Stimulated activated effector memory CD8-positive, alpha-beta T cell treated with anti-CD3 and anti-CD28 coated beads, Interleukin-12 subunit alpha, Interleukin-12 subunit beta, amount 100 ng/mL, for 72 hours (primary cell): ENCODE measurements around the gene AGRP.

ENCODE experiments used
- ATAC-seq: fragments of 150-1000 bp; cut with Tn5 transposase; 2 replicates; pipeline ENCODE4 v1.10.0; 2021
- DNase-seq, 2 donors: peaks; one replicate each; pipeline ENCODE4 v3.0.0; 2021 to 2022; ENCODE audit warnings: low spot score in 2 of 2
- H3K27ac Mint-ChIP-seq: one replicate; pipeline ENCODE4 v1.8.0; 2022; ENCODE audit warnings: mild to moderate bottlenecking, mixed read lengths
- H3K36me3 Mint-ChIP-seq: one replicate; pipeline ENCODE4 v1.8.0; 2022; ENCODE audit warnings: mild to moderate bottlenecking, mixed read lengths
- H3K4me1 Mint-ChIP-seq: one replicate; pipeline ENCODE4 v1.8.0; 2022; ENCODE audit warnings: mixed read lengths
- H3K4me3 Mint-ChIP-seq: one replicate; pipeline ENCODE4 v1.8.0; 2022; ENCODE audit warnings: mild to moderate bottlenecking, mixed read lengths
- H3K9me3 Mint-ChIP-seq: one replicate; pipeline ENCODE4 v1.8.0; 2022; ENCODE audit warnings: mixed read lengths

AGRP gene

DNA sequence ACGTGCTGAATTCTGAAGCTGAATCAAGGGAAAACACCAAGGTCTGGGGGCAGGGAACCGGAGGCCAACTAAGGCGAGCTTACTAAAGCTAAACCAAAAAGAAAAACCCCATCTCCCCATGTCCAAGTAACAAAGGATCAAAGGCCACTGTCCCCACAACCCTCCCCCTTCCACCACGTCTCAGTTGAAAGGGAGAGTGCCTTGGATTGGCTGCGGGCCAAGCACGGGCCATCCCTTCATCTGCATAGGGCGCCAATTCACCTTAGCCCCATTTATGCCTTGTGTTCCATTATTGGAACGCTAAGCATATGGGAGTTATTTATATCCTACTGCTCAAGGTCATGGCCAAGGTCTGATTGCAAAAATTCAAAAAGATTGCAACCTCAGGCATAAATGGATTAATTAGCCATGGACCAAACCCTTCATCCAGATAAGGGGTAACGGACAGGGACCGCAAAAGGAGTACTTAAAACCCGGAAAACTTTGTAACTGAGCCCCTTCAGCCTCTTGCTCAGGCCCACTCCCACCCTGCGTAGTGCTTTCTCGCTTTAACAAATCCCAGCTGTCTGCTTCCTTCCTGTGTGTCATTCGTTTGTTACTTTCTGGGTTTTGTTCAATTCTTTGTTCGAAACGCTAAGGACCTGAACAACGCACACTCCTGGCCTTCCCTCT lies 1.6 kb downstream of the AGRP start:
- ATAC-seq (peak; percentile 14), DNase-seq (peak in 1 of 2 donors; percentile 56)
- H3K4me3 Mint-ChIP-seq, result peak overlapping the region; percentile 99
- peak overlapping the region; percentile 98 for H3K27ac Mint-ChIP-seq
- peaks cover 46% of the 10 kb centered on the region for H3K36me3 Mint-ChIP-seq
- peaks cover 50% of the 10 kb centered on the region for H3K4me1 Mint-ChIP-seq
- no peaks in the 10 kb centered on the region for H3K9me3 Mint-ChIP-seq

DNA sequence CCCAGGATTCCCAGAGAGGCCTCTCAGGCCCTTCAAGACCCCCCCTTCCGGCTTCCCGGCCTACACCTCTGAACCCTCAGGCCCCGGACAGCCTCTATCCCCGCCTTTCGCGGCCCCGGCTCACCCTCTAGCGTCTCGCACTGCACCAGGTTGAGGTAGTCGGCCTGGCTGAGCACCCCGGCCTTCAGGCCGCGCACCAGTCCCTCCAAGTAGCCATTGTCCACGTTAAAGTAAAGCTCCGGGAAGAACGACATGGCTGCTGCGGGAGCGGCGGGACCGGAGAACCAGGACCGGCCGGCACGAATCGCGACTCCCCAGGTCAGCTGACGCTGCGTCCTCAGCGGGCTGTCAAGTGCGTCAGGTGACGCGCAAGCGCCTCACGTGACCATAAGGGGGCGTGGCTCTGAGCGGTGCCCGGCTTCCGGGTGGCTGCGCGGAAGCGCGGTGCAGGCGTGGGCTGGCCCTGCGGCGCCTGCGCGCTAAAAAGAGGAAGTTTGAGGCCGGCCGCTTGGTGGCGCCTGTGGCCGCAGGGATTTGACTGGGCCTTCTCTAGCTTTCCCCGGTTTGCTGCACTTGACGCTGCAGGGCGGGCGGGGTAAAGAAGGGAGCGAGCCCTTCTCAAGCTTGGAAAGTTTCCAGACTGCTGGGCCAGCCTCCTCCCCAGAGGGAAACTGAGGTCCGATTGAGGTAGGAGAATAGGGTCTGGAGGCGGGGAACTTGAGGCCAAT lies 2.4 kb downstream of the AGRP start, which contains the start of gene ATP6V0D1:
TSS of gene ATP6V0D1 (minus strand) at position 325 of the 728 bp plus-strand sequence. CDS start at position 254, 71 bp downstream.
- ATAC-seq (peak; percentile 96), DNase-seq (peak; percentile 99)
- peak within 1 kb of the TSS; percentile 99 for H3K4me3 Mint-ChIP-seq
- peaks cover 43% of the 10 kb centered on the region for H3K36me3 Mint-ChIP-seq
- H3K4me1 Mint-ChIP-seq, result peaks cover 57% of the 10 kb centered on the region
- peak within 1 kb of the TSS; percentile 98 for H3K27ac Mint-ChIP-seq
- no peaks in the 10 kb centered on the region for H3K9me3 Mint-ChIP-seq

DNA sequence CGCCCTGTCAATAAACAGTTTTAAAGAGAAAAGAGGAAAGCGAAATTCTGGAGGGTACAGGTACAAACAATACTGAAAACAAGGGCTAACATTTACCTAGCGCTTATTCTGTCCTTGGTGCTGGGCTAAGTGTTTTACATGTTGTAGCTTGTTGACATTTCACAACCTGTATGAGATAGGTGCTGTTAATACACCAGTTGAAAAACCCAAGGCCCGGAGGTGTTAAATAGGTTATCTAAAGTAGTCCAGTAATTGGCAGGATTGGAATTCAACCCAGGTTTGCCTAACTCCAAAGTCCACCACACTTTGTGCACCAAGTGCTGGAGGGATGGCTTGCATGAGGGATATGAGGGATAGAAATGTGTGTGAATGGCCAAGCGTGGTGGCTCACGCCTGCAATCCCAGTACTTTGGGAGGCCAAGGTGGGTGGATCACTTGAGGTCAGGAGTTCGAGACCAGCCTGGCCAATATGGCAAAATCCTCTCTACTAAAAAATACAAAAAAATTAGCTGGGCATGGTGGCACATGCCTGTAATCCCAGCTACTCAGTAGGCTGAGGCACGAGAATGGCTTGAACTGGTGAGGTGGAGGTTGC lies 5.3 kb downstream of the AGRP start:
- no peak for ATAC-seq
- H3K4me1 Mint-ChIP-seq, result peaks cover 64% of the 10 kb centered on the region
- peak overlapping the region; percentile 48 for H3K27ac Mint-ChIP-seq
- H3K4me3 Mint-ChIP-seq, result peak overlapping the region; percentile 8
- H3K36me3 Mint-ChIP-seq, result peaks cover 22% of the 10 kb centered on the region
- no peaks in the 10 kb centered on the region for H3K9me3 Mint-ChIP-seq
- DNase-seq, result no peak

DNA sequence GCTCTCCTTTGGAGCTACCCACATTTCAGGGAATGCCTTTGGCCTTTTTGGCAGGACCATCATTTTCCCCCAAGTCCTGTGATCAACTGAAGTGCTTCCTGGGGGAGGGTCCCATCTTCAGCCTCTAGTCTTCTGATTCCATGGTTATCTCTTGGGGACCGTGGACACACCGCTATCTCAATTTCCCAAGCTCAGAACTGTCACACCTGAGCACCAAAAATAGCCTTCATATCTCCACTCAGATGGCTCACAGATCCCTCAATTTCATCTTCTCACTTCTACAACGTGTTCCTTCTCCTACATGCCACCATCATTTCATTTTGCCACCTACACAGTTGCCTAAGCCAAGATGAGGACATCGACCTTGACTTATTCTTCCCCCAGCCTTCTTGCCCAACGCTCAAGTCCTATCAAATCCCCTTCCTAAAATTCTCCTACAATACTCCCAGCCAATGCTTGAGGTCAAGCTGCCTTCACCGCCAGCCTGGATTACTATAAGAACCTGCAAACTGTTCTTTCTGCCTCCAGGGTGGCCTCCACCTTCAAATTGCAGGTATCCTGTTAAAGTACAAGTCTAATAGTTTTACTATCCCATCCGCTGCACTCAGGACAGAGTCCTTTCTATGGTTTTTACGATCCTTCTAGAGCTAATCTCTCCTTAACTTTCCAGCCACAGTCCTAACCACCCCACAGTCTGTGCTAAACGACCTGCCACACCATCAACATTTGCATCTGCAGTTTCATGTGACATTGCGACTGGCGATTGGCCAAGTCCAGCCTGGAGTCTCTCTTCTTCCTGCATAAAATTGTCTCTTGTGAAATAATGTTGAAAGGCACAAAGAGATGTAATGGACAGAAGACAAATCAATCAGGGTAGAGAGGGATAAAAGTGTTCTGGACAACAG lies 8.5 kb downstream of the AGRP start:
- no peak for DNase-seq
- ATAC-seq, result no peak
- peaks cover 11% of the 10 kb centered on the region for H3K36me3 Mint-ChIP-seq
- H3K4me1 Mint-ChIP-seq, result peaks cover 69% of the 10 kb centered on the region
- H3K27ac Mint-ChIP-seq, result peak overlapping the region; percentile 44
- H3K9me3 Mint-ChIP-seq, result no peaks in the 10 kb centered on the region
- no peak overlapping the region for H3K4me3 Mint-ChIP-seq

DNA sequence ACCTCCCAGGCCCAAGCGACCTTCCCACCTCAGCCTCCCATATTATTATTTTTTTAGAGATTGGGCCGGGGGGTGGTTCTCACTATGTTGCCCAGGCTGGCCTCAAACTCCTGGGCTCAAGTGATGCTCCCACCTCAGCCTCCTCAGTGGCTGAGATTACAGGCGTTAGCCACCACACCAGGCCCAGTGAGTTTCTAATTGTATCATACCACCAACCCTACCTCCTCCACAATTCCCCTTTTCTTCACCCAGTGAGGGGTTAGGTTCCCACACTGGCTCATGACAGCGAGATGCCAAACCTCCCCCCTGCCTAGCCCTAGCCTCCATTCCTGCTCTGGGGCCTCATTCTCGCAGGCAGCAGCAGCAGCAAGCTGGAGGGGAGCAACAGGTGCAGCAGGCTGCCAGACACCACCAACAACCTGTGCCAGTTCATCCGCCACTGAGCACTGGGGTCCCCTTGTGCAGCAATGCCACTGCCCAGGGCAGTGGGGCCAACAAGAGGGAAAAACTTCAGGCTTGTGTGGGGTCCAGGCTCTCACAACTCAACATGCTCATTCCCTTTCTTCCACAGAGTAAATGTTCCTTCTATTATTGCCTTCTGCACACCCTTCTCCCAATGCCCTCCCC lies 11.5 kb downstream of the AGRP start:
- Mint-ChIP-seq H3K9me3 (no peaks in the 10 kb centered on the region), H3K4me1 (peaks cover 75% of the 10 kb centered on the region), H3K4me3 (no peak overlapping the region), H3K36me3 (peaks cover 3% of the 10 kb centered on the region), H3K27ac (peak overlapping the region; percentile 86)
- ATAC-seq, result peak; percentile 71
- DNase-seq, result peak in 1 of 2 donors; percentile 55

DNA sequence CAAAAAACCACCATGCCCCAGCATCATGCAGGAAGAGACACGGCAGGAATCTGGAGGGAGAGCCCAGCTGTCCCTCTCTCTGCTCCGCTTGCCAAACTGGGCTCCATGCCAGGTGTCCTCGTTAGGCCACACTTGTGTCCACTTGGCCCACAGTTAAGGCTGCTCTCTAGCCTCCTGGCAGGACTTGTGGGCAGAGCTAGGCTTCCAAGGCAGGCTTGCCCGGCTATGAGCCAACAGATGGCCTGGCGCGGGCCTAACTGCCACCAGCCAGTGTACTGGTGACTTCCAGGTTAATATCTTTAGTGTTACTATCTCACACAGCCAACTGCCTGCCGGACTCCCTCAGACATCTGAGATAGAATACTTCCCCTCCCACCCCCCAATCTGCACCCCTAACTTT lies 13.0 kb downstream of the AGRP start:
- Mint-ChIP-seq H3K4me1 (peaks cover 81% of the 10 kb centered on the region), H3K4me3 (no peak overlapping the region), H3K27ac (peak overlapping the region; percentile 27), H3K36me3 (no peaks in the 10 kb centered on the region), H3K9me3 (no peaks in the 10 kb centered on the region)
- ATAC-seq (no peak), DNase-seq (no peak)

DNA sequence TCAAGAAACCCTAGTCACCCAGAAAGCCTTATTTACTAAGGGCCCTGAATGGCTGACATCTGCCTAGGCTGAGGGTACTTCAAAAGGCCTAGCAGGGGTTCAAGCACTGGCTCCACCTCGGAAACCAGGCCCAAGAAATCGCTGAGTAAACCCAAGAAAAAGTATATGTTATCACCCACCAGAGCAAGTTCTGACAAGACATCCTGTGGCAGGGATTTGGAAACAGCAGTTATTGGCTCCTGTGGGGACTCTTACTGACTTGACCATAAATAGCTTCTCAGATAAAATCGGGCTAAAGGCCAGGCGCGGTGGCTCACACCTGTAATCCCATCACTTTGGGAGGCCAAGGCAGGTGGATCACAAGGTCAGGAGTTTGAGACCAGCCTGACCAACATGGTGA lies 14.6 kb downstream of the AGRP start:
- Mint-ChIP-seq H3K4me3 (no peak overlapping the region), H3K36me3 (no peaks in the 10 kb centered on the region), H3K27ac (peak overlapping the region; percentile 50), H3K4me1 (peaks cover 76% of the 10 kb centered on the region), H3K9me3 (no peaks in the 10 kb centered on the region)
- no peak for DNase-seq
- peak; percentile 14 for ATAC-seq

DNA sequence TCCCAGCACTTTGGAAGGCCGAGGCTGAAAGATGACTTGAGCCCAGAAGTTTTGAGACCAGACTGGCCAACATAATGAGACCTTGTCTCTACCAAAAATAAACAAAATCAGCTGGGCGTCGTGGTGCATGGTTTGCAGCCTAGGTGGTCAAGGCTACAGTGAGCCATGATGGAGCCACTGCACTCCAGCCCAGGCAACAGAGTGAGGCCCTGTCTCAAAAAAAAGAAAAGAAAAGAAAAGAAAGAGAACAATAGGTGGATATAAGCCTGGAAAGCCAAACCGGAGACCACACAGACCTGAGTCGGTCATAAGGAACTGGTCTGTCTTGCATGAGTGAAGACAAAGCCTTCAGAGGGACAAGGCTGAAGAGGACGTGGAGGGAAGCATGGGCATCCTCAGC lies 16.8 kb downstream of the AGRP start:
- Mint-ChIP-seq H3K9me3 (no peaks in the 10 kb centered on the region), H3K27ac (peak overlapping the region; percentile 56), H3K4me3 (no peak overlapping the region), H3K36me3 (no peaks in the 10 kb centered on the region), H3K4me1 (peaks cover 77% of the 10 kb centered on the region)
- DNase-seq, result no peak
- ATAC-seq, result no peak

DNA sequence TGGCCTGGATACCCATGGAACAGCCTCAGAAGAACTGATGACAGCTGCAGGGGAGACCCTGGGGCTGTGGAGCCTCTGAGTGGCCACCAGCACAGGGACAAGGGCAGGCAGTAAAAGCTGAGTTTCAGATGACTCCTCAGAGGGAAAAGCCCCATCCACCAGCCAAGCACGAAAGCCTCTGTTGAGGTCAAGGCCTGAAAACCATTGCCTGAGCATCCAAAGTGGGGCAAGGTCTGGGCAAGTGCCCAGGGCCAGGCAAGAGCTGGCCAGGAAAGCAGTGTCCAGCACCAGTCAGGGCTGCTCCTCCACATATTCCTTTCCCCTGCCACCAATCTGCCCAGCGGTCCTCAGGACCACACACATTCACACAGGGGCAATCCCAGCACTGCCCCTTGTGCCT lies 18.8 kb downstream of the AGRP start:
- Mint-ChIP-seq H3K9me3 (no peaks in the 10 kb centered on the region), H3K27ac (peak overlapping the region; percentile 54), H3K36me3 (no peaks in the 10 kb centered on the region), H3K4me1 (peaks cover 73% of the 10 kb centered on the region), H3K4me3 (no peak overlapping the region)
- ATAC-seq (no peak), DNase-seq (no peak)

DNA sequence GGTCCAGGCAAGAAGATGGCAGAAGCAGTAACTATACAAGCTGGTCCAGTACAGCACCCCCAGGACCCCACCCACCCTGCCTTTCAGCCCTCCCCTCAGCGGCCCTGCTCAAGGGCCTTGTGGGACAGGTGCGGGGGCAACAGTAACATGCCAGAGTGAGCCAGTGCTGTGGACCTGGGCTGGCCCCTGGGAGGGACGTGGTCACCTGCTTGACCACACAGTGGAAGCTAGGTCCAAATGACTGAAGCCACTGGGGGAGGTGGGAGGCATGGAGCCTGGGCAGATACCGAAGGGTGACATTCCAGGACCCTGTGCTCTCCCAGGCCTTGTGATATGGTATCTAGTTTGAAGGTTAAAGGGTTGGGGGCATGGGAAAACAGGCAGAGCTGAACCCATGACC lies 19.7 kb downstream of the AGRP start:
- H3K4me1 Mint-ChIP-seq, result peaks cover 74% of the 10 kb centered on the region

DNA sequence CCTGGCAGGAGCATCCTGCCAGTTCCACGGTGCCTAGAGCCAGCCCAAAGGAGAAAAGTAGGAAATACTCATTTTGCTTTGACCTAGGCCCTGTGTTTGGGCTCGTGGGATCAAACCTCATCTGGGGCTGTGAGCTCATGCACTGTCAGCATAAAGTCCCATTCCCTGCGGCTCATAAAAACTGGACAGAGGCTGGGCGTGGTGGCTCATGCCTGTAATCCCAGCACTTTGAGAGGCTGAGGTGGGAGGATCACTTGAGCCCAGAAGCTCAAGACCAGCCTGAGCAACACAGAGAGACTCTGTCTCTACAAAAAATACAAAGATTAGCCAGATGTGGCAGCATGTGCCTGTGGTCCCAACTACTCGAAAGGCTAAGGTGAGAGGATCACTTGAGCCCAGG lies 20.3 kb downstream of the AGRP start:
- no peaks in the 10 kb centered on the region for H3K36me3 Mint-ChIP-seq
- no peaks in the 10 kb centered on the region for H3K9me3 Mint-ChIP-seq
- peak overlapping the region; percentile 54 for H3K27ac Mint-ChIP-seq
- H3K4me3 Mint-ChIP-seq, result no peak overlapping the region
- ATAC-seq (no peak), DNase-seq (no peak)
- H3K4me1 Mint-ChIP-seq, result peaks cover 70% of the 10 kb centered on the region

More for the DNA sequence above, 19.7 kb downstream of the AGRP start:
- ATAC-seq (no peak), DNase-seq (no peak)
- H3K27ac Mint-ChIP-seq, result peak overlapping the region; percentile 54
- H3K9me3 Mint-ChIP-seq, result no peaks in the 10 kb centered on the region
- H3K36me3 Mint-ChIP-seq, result no peaks in the 10 kb centered on the region
- no peak overlapping the region for H3K4me3 Mint-ChIP-seq

DNA sequence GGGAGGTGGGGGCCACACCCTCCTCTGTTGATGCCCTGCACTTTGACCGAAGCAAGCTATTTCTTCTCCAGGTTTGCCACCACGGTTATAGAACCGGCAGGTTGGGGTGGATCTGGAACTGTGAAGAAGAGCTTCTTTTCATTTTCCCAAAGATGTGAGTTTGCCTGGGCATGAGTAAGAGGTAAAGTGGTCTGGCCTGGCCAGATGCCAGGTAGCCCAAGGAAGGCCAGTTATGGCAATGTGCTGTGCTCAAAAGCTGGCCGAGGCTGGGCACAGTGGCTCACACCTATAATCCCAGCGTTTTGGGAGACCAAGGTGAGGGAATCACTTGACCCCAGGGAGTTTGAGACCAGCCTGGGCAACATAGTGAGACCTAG lies 21.1 kb downstream of the AGRP start:
- DNase-seq (no peak), ATAC-seq (no peak)
- Mint-ChIP-seq H3K36me3 (no peaks in the 10 kb centered on the region), H3K4me3 (no peak overlapping the region), H3K27ac (peak overlapping the region; percentile 70), H3K9me3 (no peaks in the 10 kb centered on the region), H3K4me1 (peaks cover 64% of the 10 kb centered on the region)

DNA sequence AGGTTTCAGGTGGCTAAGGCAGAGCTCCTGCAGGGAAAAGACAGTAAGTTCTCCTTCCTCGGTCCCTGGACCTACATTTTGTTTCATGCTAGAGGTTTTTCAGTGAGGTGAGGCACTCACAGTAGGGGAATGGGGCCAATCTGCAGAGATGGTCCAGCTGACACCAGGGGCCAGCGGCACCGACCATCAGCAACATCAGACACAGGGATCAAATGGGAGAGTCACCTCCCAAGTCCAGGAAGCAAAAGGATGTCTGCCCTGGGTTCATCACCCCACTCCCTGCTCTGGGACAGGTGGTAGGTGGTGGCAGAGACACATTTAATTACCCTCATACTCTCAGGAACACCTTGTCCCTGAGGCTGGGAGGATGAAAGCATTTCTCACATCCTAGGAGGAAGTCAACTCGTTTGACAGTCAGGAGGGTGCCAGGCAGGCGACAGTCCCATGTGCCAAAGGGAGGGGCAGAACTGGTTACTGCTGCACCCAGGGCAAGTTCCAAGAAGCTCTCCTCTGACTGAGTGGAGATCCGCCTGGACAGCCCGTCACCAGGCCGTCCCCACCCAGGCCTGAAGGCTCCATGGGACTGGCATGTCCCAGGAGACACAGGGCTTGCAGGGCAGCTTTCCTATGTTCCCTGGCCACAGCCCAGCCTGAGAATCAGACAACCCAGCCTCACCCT lies 21.6 kb downstream of the AGRP start:
- DNase-seq, result no peak
- Mint-ChIP-seq H3K9me3 (no peaks in the 10 kb centered on the region), H3K4me3 (no peak overlapping the region), H3K36me3 (no peaks in the 10 kb centered on the region), H3K27ac (no peak overlapping the region), H3K4me1 (peaks cover 64% of the 10 kb centered on the region)
- no peak for ATAC-seq

DNA sequence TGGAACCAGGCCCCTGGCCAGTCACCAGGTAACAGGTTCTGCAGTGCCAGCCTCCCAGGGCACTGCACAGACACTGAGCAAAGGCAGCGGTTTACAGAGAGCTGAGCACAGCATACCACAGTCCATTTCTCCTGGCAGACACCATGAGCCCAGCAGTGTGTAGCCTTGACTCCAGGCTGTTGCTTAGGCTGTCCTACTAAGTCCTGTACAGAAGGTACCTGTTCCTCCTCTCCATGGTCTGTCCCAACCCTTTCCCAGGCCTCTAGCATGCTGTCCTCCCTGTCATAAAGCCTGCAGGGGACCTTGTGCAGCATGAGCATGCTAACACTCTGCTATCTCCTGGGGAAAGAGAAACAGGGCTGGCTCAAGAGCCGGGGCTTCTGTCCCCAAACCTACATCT lies 22.4 kb downstream of the AGRP start:
- Mint-ChIP-seq H3K27ac (no peak overlapping the region), H3K4me3 (no peak overlapping the region), H3K4me1 (peaks cover 59% of the 10 kb centered on the region), H3K36me3 (no peaks in the 10 kb centered on the region), H3K9me3 (no peaks in the 10 kb centered on the region)
- ATAC-seq, result no peak
- no peak for DNase-seq
